Osteoblast (primary cell): ENCODE data around the gene KIF17. TPM values are rescaled to one million over a fixed set of nuclear protein-coding genes. Genes with fewer than 3 reads are reported as not detected.

ENCODE experiments used
- DNase-seq: peaks from one replicate; pipeline ENCODE4 v3.0.0; 2011; ENCODE audit warnings: low spot score, mixed read lengths; ENCODE audit not compliant: insufficient read length; ENCODE audit errors: missing footprints
- H2AFZ ChIP-seq: 2 replicates; pipeline ENCODE4 v1.6.0; 2011; ENCODE audit warnings: mild to moderate bottlenecking, low read length
- H3K27ac ChIP-seq: 2 replicates; pipeline ENCODE4 v1.5.1; 2011; ENCODE audit warnings: mild to moderate bottlenecking, low read depth, low read length, moderate library complexity
- H3K27me3 ChIP-seq: 2 replicates; pipeline ENCODE4 v1.6.0; 2012; ENCODE audit warnings: mild to moderate bottlenecking, control low read depth, inconsistent platforms, low read length, moderate library complexity; ENCODE audit not compliant: insufficient read depth
- H3K36me3 ChIP-seq: 2 replicates; pipeline ENCODE4 v1.5.1; 2011; ENCODE audit warnings: mild to moderate bottlenecking, low read length, control low read depth, moderate library complexity; ENCODE audit not compliant: insufficient read depth
- H3K4me1 ChIP-seq: 2 replicates; pipeline ENCODE4 v1.5.1; 2011; ENCODE audit warnings: mild to moderate bottlenecking, low read length, control low read depth, moderate library complexity; ENCODE audit not compliant: insufficient read depth
- H3K4me2 ChIP-seq: 2 replicates; pipeline ENCODE4 v1.6.0; 2011; ENCODE audit warnings: mild to moderate bottlenecking, low read length; ENCODE audit not compliant: insufficient read depth
- H3K4me3 ChIP-seq: fragments of 200-600 bp; sonication (generic); 3 replicates; pipeline ENCODE4 v1.5.1; 2012; ENCODE audit warnings: mild to moderate bottlenecking, low read length, inconsistent platforms; ENCODE audit not compliant: insufficient read depth
- H3K79me2 ChIP-seq: 2 replicates; pipeline ENCODE4 v1.6.0; 2012; ENCODE audit warnings: mild to moderate bottlenecking, low read length, control low read depth, inconsistent platforms; ENCODE audit not compliant: insufficient read depth
- H3K9me3 ChIP-seq: 2 replicates; pipeline ENCODE4 v1.5.1; 2011; ENCODE audit warnings: low read depth, low read length, control low read depth
- H4K20me1 ChIP-seq: 2 replicates; pipeline ENCODE4 v1.6.0; 2012; ENCODE audit warnings: mild to moderate bottlenecking, low read length, control low read depth; ENCODE audit not compliant: insufficient read depth
- CTCF ChIP-seq: IDR thresholded peaks from 2 replicates; pipeline ENCODE4 v1.5.1; 2011; ENCODE audit warnings: mild to moderate bottlenecking, low read depth, low read length, moderate library complexity; ENCODE audit errors: extremely low read depth
- total RNA-seq: library from RNA; depleted of rRNA; stranded (reverse); fragments of >200 nt; gene quantifications from 2 replicates; pipeline ENCODE4 v1.2.3, GENCODE V29; 2012

Gene KIF17
- total RNA-seq, 1 donor, result 0.36 TPM

- no peak overlapping the region for H2AFZ ChIP-seq
- H3K27me3 ChIP-seq, result no peaks in the 10 kb centered on the region
- no peak overlapping the region for H3K4me3 ChIP-seq
- no peaks in the 10 kb centered on the region for H4K20me1 ChIP-seq
- no peaks in the 10 kb centered on the region for H3K79me2 ChIP-seq
- no peaks in the 10 kb centered on the region for H3K9me3 ChIP-seq
- TF ChIP-seq CTCF, result no peak
- H3K27ac ChIP-seq, result no peak overlapping the region
- no peak for DNase-seq
- no peaks in the 10 kb centered on the region for H3K36me3 ChIP-seq
- H3K4me1 ChIP-seq, result no peaks in the 10 kb centered on the region
- no peak overlapping the region for H3K4me2 ChIP-seq
These were observed 93.1 kb downstream of the KIF17 start for GRCh38 chr1:20624709-20625108.

- H3K27ac ChIP-seq, result no peak overlapping the region
- no peak for TF ChIP-seq CTCF
- no peaks in the 10 kb centered on the region for H3K9me3 ChIP-seq
- H3K79me2 ChIP-seq, result no peaks in the 10 kb centered on the region
- DNase-seq, result no peak
- H3K4me2 ChIP-seq, result no peak overlapping the region
- H2AFZ ChIP-seq, result no peak overlapping the region
- no peaks in the 10 kb centered on the region for H3K36me3 ChIP-seq
- no peaks in the 10 kb centered on the region for H4K20me1 ChIP-seq
- H3K27me3 ChIP-seq, result no peaks in the 10 kb centered on the region
- no peak overlapping the region for H3K4me3 ChIP-seq
- H3K4me1 ChIP-seq, result peaks cover 6% of the 10 kb centered on the region
These were observed 96.8 kb downstream of the KIF17 start for GRCh38 chr1:20621012-20621411.

- no peaks in the 10 kb centered on the region for H4K20me1 ChIP-seq
- no peaks in the 10 kb centered on the region for H3K27me3 ChIP-seq
- H3K27ac ChIP-seq, result no peak overlapping the region
- H3K4me3 ChIP-seq, result no peak overlapping the region
- no peak overlapping the region for H2AFZ ChIP-seq
- no peak overlapping the region for H3K4me2 ChIP-seq
- H3K36me3 ChIP-seq, result no peaks in the 10 kb centered on the region
- no peak for TF ChIP-seq CTCF
- peaks cover 8% of the 10 kb centered on the region for H3K4me1 ChIP-seq
- H3K9me3 ChIP-seq, result no peaks in the 10 kb centered on the region
- no peak for DNase-seq
- H3K79me2 ChIP-seq, result no peaks in the 10 kb centered on the region
These were observed 97.8 kb downstream of the KIF17 start for GRCh38 chr1:20619999-20620398.

- no peak overlapping the region for H2AFZ ChIP-seq
- H4K20me1 ChIP-seq, result no peaks in the 10 kb centered on the region
- H3K27me3 ChIP-seq, result no peaks in the 10 kb centered on the region
- DNase-seq, result no peak
- no peak overlapping the region for H3K4me2 ChIP-seq
- no peaks in the 10 kb centered on the region for H3K9me3 ChIP-seq
- no peak overlapping the region for H3K27ac ChIP-seq
- peaks cover 17% of the 10 kb centered on the region for H3K4me1 ChIP-seq
- TF ChIP-seq CTCF, result no peak
- no peak overlapping the region for H3K4me3 ChIP-seq
- H3K36me3 ChIP-seq, result no peaks in the 10 kb centered on the region
- no peaks in the 10 kb centered on the region for H3K79me2 ChIP-seq
These were observed 99.3 kb downstream of the KIF17 start for GRCh38 chr1:20618550-20618949.
